Gastroesophageal sphincter (tissue), 3 donors: ENCODE data around the gene PRDM16.

ENCODE experiments used
- EP300 ChIP-seq: sonication (generic); formaldehyde crosslinking; IDR thresholded peaks from one replicate; pipeline ENCODE4 v1.6.1; 2017; ENCODE audit warnings: antibody characterized with exemption, mild to moderate bottlenecking
- POLR2A ChIP-seq, 2 donors: fragments of 450-650 bp; IDR thresholded peaks; one replicate each; pipeline ENCODE4 v1.6.1; 2017; ENCODE audit warnings: antibody characterized with exemption in 2 of 2, mild to moderate bottlenecking in 2 of 2, moderate library complexity in 1 of 2
- POLR2AphosphoS5 ChIP-seq: sonication (generic); formaldehyde crosslinking; IDR thresholded peaks from one replicate; pipeline ENCODE4 v1.6.1; 2017; ENCODE audit warnings: antibody characterized with exemption
- TF ChIP-seq, protein P1 (sequence below), 4 experiments: fragments of 200-600 bp in 2 of 4; fragments of 450-650 bp in 2 of 4; sonication (generic) in 1 of 4; IDR thresholded peaks; one replicate each; pipeline ENCODE4 v1.5.1; 2017 to 2019; ENCODE audit warnings: antibody characterized with exemption in 4 of 4, mild to moderate bottlenecking in 2 of 4, moderate library complexity in 2 of 4

GRCh38 chr1:3355894-3356826, 287.2 kb downstream of the PRDM16 start:
- TF ChIP-seq POLR2A (IDR thresholded peaks at IDR 0.05) (no peak), POLR2AphosphoS5 (no peak), EP300 (no peak)
- TF ChIP-seq, protein P1, sequence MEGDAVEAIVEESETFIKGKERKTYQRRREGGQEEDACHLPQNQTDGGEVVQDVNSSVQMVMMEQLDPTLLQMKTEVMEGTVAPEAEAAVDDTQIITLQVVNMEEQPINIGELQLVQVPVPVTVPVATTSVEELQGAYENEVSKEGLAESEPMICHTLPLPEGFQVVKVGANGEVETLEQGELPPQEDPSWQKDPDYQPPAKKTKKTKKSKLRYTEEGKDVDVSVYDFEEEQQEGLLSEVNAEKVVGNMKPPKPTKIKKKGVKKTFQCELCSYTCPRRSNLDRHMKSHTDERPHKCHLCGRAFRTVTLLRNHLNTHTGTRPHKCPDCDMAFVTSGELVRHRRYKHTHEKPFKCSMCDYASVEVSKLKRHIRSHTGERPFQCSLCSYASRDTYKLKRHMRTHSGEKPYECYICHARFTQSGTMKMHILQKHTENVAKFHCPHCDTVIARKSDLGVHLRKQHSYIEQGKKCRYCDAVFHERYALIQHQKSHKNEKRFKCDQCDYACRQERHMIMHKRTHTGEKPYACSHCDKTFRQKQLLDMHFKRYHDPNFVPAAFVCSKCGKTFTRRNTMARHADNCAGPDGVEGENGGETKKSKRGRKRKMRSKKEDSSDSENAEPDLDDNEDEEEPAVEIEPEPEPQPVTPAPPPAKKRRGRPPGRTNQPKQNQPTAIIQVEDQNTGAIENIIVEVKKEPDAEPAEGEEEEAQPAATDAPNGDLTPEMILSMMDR (IDR thresholded peaks at IDR 0.05): no peak
